ENCODE results near the gene COL4A1.

DNA sequence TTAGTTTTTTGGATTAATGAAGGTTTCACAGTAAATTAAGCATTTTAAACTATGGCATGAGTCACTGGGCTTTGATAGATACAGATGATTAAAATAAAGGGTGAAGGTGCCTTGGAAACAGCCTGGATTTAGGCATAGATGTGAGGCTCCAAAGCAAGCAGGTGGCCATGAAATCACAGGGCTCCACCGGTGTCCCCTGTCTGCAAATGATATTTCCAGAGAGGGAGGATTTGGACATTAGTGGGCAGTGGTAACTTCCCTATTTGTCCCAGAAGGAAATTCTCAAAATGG lies 127.2 kb downstream of the COL4A1 start:
- no peak for TF ChIP-seq GABPA (IDR thresholded peaks at IDR 0.05; ENCODE audit: low read depth)
- TF ChIP-seq, protein P1, sequence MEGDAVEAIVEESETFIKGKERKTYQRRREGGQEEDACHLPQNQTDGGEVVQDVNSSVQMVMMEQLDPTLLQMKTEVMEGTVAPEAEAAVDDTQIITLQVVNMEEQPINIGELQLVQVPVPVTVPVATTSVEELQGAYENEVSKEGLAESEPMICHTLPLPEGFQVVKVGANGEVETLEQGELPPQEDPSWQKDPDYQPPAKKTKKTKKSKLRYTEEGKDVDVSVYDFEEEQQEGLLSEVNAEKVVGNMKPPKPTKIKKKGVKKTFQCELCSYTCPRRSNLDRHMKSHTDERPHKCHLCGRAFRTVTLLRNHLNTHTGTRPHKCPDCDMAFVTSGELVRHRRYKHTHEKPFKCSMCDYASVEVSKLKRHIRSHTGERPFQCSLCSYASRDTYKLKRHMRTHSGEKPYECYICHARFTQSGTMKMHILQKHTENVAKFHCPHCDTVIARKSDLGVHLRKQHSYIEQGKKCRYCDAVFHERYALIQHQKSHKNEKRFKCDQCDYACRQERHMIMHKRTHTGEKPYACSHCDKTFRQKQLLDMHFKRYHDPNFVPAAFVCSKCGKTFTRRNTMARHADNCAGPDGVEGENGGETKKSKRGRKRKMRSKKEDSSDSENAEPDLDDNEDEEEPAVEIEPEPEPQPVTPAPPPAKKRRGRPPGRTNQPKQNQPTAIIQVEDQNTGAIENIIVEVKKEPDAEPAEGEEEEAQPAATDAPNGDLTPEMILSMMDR (IDR thresholded peaks at IDR 0.05; ENCODE audit: insufficient read depth, low read length): no peak
- TF ChIP-seq POLR2AphosphoS5 (IDR thresholded peaks at IDR 0.05; ENCODE audit: low read depth): no peak
- TF ChIP-seq, protein P2, sequence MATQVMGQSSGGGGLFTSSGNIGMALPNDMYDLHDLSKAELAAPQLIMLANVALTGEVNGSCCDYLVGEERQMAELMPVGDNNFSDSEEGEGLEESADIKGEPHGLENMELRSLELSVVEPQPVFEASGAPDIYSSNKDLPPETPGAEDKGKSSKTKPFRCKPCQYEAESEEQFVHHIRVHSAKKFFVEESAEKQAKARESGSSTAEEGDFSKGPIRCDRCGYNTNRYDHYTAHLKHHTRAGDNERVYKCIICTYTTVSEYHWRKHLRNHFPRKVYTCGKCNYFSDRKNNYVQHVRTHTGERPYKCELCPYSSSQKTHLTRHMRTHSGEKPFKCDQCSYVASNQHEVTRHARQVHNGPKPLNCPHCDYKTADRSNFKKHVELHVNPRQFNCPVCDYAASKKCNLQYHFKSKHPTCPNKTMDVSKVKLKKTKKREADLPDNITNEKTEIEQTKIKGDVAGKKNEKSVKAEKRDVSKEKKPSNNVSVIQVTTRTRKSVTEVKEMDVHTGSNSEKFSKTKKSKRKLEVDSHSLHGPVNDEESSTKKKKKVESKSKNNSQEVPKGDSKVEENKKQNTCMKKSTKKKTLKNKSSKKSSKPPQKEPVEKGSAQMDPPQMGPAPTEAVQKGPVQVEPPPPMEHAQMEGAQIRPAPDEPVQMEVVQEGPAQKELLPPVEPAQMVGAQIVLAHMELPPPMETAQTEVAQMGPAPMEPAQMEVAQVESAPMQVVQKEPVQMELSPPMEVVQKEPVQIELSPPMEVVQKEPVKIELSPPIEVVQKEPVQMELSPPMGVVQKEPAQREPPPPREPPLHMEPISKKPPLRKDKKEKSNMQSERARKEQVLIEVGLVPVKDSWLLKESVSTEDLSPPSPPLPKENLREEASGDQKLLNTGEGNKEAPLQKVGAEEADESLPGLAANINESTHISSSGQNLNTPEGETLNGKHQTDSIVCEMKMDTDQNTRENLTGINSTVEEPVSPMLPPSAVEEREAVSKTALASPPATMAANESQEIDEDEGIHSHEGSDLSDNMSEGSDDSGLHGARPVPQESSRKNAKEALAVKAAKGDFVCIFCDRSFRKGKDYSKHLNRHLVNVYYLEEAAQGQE (IDR thresholded peaks at IDR 0.05; ENCODE audit: insufficient replicate concordance, low read depth): no peak
